Naive B cell (primary cell): ENCODE measurements around the gene TRIM26. TPM values are rescaled to one million over a fixed set of nuclear protein-coding genes. Genes with fewer than 3 reads are reported as not detected.
"Not testable (repeated sequence)": the region's sequence is repeated elsewhere in the genome, so short reads cannot be mapped to it uniquely, and the experiment has no call there.

Experiments used
- ATAC-seq, 2 donors: fragments of 150-1000 bp; cut with Tn5 transposase; 2 replicates each; pipeline ENCODE4 v1.10.0; 2021; ENCODE audit warnings: low read depth in 2 of 2, mild to moderate bottlenecking in 2 of 2, moderate library complexity in 2 of 2
- DNase-seq: peaks from one replicate; pipeline ENCODE4 v3.0.0; 2022
- H3K27ac Mint-ChIP-seq, 6 donors: one replicate each; pipeline ENCODE4 v1.8.0; 2020 to 2022; ENCODE audit warnings: mild to moderate bottlenecking in 6 of 6, mixed read lengths in 6 of 6, moderate library complexity in 5 of 6, inconsistent platforms in 2 of 6
- H3K27me3 Mint-ChIP-seq, 3 donors: one replicate each; pipeline ENCODE4 v1.8.0; 2021 to 2022; ENCODE audit warnings: mixed read lengths in 3 of 3, mild to moderate bottlenecking in 1 of 3
- H3K36me3 Mint-ChIP-seq, 2 donors: one replicate each; pipeline ENCODE4 v1.8.0; 2020 to 2022; ENCODE audit warnings: mixed read lengths in 2 of 2, inconsistent platforms in 1 of 2, mild to moderate bottlenecking in 1 of 2
- H3K4me1 Mint-ChIP-seq, 3 donors: one replicate each; pipeline ENCODE4 v1.8.0; 2020 to 2022; ENCODE audit warnings: mixed read lengths in 3 of 3, inconsistent platforms in 1 of 3, mild to moderate bottlenecking in 1 of 3, moderate library complexity in 1 of 3
- H3K4me3 Mint-ChIP-seq, 8 donors: one replicate each; pipeline ENCODE4 v1.8.0; 2020 to 2022; ENCODE audit warnings: mild to moderate bottlenecking in 8 of 8, mixed read lengths in 8 of 8, moderate library complexity in 8 of 8, inconsistent platforms in 2 of 8
- H3K9me3 Mint-ChIP-seq, 7 donors: one replicate each; pipeline ENCODE4 v1.8.0; 2020 to 2022; ENCODE audit warnings: mixed read lengths in 7 of 7, mild to moderate bottlenecking in 5 of 7, inconsistent platforms in 2 of 7, moderate library complexity in 1 of 7
- polyA plus RNA-seq, 6 donors: library from polyadenylated mRNA; unstranded; fragments of 300-500 nt; fragmentation: Illumina TruSeq; gene quantifications; one replicate each; pipeline ENCODE4 v1.2.3, GENCODE V29; 2021; ENCODE audit warnings: low read depth in 6 of 6

Gene TRIM26
- polyA plus RNA-seq, 6 donors from 2014 or later, result 20.4 to 70.0 (median 48.2) TPM

- Mint-ChIP-seq H3K27ac (peak overlapping the region in 1 of 6 donors; percentile 54), H3K4me3 (peak overlapping the region in 1 of 8 donors; percentile 5), H3K27me3 (peaks cover 14 to 23% (median 20%) of the 10 kb centered on the region in 3 donors)
Observed at GRCh38 chr6:30221956-30222355, 8.8 kb upstream of the TRIM26 start.

GRCh38 chr6:30221395-30221794 lies 8.2 kb upstream of the TRIM26 start:
- H3K4me1 Mint-ChIP-seq, ATAC-seq, H3K27ac Mint-ChIP-seq, DNase-seq, H3K4me3 Mint-ChIP-seq: not testable (repeated sequence)
- H3K9me3 Mint-ChIP-seq, result peaks cover 5 to 26% (median 17%) of the 10 kb centered on the region in 7 donors
- peaks cover 0 to 17% of the 10 kb centered on the region in 2 donors for H3K36me3 Mint-ChIP-seq
- H3K27me3 Mint-ChIP-seq, result peaks cover 14 to 20% (median 16%) of the 10 kb centered on the region in 3 donors

More at GRCh38 chr6:30221956-30222355, 8.8 kb upstream of the TRIM26 start:
- not testable (repeated sequence) for ATAC-seq, DNase-seq, H3K4me1 Mint-ChIP-seq
- H3K36me3 Mint-ChIP-seq, result peaks cover 0 to 17% of the 10 kb centered on the region in 2 donors
- peaks cover 5 to 26% (median 17%) of the 10 kb centered on the region in 7 donors for H3K9me3 Mint-ChIP-seq

GRCh38 chr6:30219244-30219643 lies 6.0 kb upstream of the TRIM26 start:
- Mint-ChIP-seq H3K27ac (peak overlapping the region in 1 of 6 donors; percentile 10), H3K4me3 (peak overlapping the region in 3 of 8 donors; percentile 18 to 41 (median 18)), H3K4me1 (peaks cover 23 to 25% (median 24%) of the 10 kb centered on the region in 3 donors), H3K9me3 (peaks cover 5 to 20% (median 16%) of the 10 kb centered on the region in 7 donors), H3K27me3 (peaks cover 0 to 6% (median 0%) of the 10 kb centered on the region in 3 donors), H3K36me3 (peaks cover 0 to 17% of the 10 kb centered on the region in 2 donors)
- peak; percentile 61 to 63 for ATAC-seq
- DNase-seq, result peak; percentile 34

- peak overlapping the region in 4 of 6 donors; percentile 29 to 99 (median 37) for H3K27ac Mint-ChIP-seq
- DNase-seq (no peak), ATAC-seq (no peak)
- H3K27me3 Mint-ChIP-seq, result no peaks in the 10 kb centered on the region
- peaks cover 37 to 48% (median 41%) of the 10 kb centered on the region in 3 donors for H3K4me1 Mint-ChIP-seq
- peak overlapping the region in 7 of 8 donors; percentile 35 to 91 (median 69) for H3K4me3 Mint-ChIP-seq
- no peaks in the 10 kb centered on the region for H3K36me3 Mint-ChIP-seq
- H3K9me3 Mint-ChIP-seq, result no peaks in the 10 kb centered on the region
Observed at GRCh38 chr6:30216096-30216495, 2.9 kb upstream of the TRIM26 start.

GRCh38 chr6:30214657-30214982 lies 1.4 kb upstream of the TRIM26 start:
- DNase-seq (no peak), ATAC-seq (no peak)
- Mint-ChIP-seq H3K4me3 (peak overlapping the region; percentile 85 to 100 (median 96)), H3K9me3 (no peaks in the 10 kb centered on the region), H3K27me3 (no peaks in the 10 kb centered on the region), H3K27ac (peak overlapping the region; percentile 99 to 100 (median 100)), H3K36me3 (no peaks in the 10 kb centered on the region), H3K4me1 (peaks cover 48 to 62% (median 55%) of the 10 kb centered on the region in 3 donors)

- H3K27ac Mint-ChIP-seq, result peak overlapping the region; percentile 99 to 100 (median 100)
- H3K4me1 Mint-ChIP-seq, result peaks cover 44 to 58% (median 53%) of the 10 kb centered on the region in 3 donors
- no peaks in the 10 kb centered on the region for H3K27me3 Mint-ChIP-seq
- H3K36me3 Mint-ChIP-seq, result no peaks in the 10 kb centered on the region
- no peaks in the 10 kb centered on the region for H3K9me3 Mint-ChIP-seq
- ATAC-seq (peak; percentile 55 to 61), DNase-seq (peak; percentile 77)
- H3K4me3 Mint-ChIP-seq, result peak overlapping the region; percentile 85 to 100 (median 96)
Observed at GRCh38 chr6:30213957-30214656, 901 bp upstream of the TRIM26 start.

- no peaks in the 10 kb centered on the region for H3K9me3 Mint-ChIP-seq
- no peaks in the 10 kb centered on the region for H3K27me3 Mint-ChIP-seq
- peak overlapping the region; percentile 99 to 100 (median 100) for H3K27ac Mint-ChIP-seq
- no peaks in the 10 kb centered on the region for H3K36me3 Mint-ChIP-seq
- peak overlapping the region; percentile 85 to 100 (median 96) for H3K4me3 Mint-ChIP-seq
- peaks cover 48 to 62% (median 57%) of the 10 kb centered on the region in 3 donors for H3K4me1 Mint-ChIP-seq
- no peak for ATAC-seq
- DNase-seq, result no peak
Observed at GRCh38 chr6:30213667-30213956, 406 bp upstream of the TRIM26 start.

GRCh38 chr6:30211899-30212298 lies 1.3 kb downstream of the TRIM26 start:
- Mint-ChIP-seq H3K36me3 (peaks cover 0 to 4% of the 10 kb centered on the region in 2 donors), H3K27me3 (no peaks in the 10 kb centered on the region), H3K4me1 (peaks cover 61 to 79% (median 74%) of the 10 kb centered on the region in 3 donors), H3K27ac (peak overlapping the region in 5 of 6 donors; percentile 75 to 100 (median 100)), H3K4me3 (peak overlapping the region; percentile 85 to 100 (median 96)), H3K9me3 (no peaks in the 10 kb centered on the region)
- DNase-seq, result no peak
- ATAC-seq, result no peak

GRCh38 chr6:30211306-30211705 lies 1.9 kb downstream of the TRIM26 start:
- Mint-ChIP-seq H3K27me3 (no peaks in the 10 kb centered on the region), H3K4me1 (peaks cover 67 to 85% (median 79%) of the 10 kb centered on the region in 3 donors), H3K36me3 (peaks cover 0 to 4% of the 10 kb centered on the region in 2 donors), H3K27ac (peak overlapping the region in 4 of 6 donors; percentile 42 to 99 (median 64)), H3K9me3 (no peaks in the 10 kb centered on the region), H3K4me3 (peak overlapping the region in 7 of 8 donors; percentile 72 to 100 (median 94))
- DNase-seq (no peak), ATAC-seq (no peak)

GRCh38 chr6:30207619-30208295 lies 5.4 kb downstream of the TRIM26 start:
- no peaks in the 10 kb centered on the region for H3K9me3 Mint-ChIP-seq
- peak overlapping the region in 7 of 8 donors; percentile 8 to 79 (median 48) for H3K4me3 Mint-ChIP-seq
- DNase-seq, result no peak
- H3K27me3 Mint-ChIP-seq, result no peaks in the 10 kb centered on the region
- no peak for ATAC-seq
- peaks cover 67 to 89% (median 88%) of the 10 kb centered on the region in 3 donors for H3K4me1 Mint-ChIP-seq
- peaks cover 0 to 4% of the 10 kb centered on the region in 2 donors for H3K36me3 Mint-ChIP-seq
- H3K27ac Mint-ChIP-seq, result peak overlapping the region in 2 of 6 donors; percentile 15 to 39

GRCh38 chr6:30206799-30207618 lies 6.2 kb downstream of the TRIM26 start:
- H3K27ac Mint-ChIP-seq, result peak overlapping the region in 4 of 6 donors; percentile 15 to 83 (median 50)
- H3K27me3 Mint-ChIP-seq, result no peaks in the 10 kb centered on the region
- peak in 1 of 2 donors; percentile 21 for ATAC-seq
- peak overlapping the region in 7 of 8 donors; percentile 8 to 70 (median 48) for H3K4me3 Mint-ChIP-seq
- peaks cover 67 to 90% (median 88%) of the 10 kb centered on the region in 3 donors for H3K4me1 Mint-ChIP-seq
- H3K36me3 Mint-ChIP-seq, result peaks cover 0 to 4% of the 10 kb centered on the region in 2 donors
- no peak for DNase-seq
- no peaks in the 10 kb centered on the region for H3K9me3 Mint-ChIP-seq

- Mint-ChIP-seq H3K4me1 (peaks cover 66 to 90% (median 89%) of the 10 kb centered on the region in 3 donors), H3K36me3 (peaks cover 0 to 4% of the 10 kb centered on the region in 2 donors), H3K27me3 (no peaks in the 10 kb centered on the region), H3K9me3 (no peaks in the 10 kb centered on the region), H3K27ac (peak overlapping the region in 2 of 6 donors; percentile 77 to 78), H3K4me3 (peak overlapping the region in 3 of 8 donors; percentile 24 to 72 (median 46))
- ATAC-seq (no peak), DNase-seq (no peak)
Observed at GRCh38 chr6:30206152-30206551, 7.1 kb downstream of the TRIM26 start.

- H3K4me1 Mint-ChIP-seq, result peaks cover 60 to 89% (median 85%) of the 10 kb centered on the region in 3 donors
- peak overlapping the region in 5 of 6 donors; percentile 26 to 83 (median 69) for H3K27ac Mint-ChIP-seq
- no peak for ATAC-seq
- peaks cover 0 to 4% of the 10 kb centered on the region in 2 donors for H3K36me3 Mint-ChIP-seq
- DNase-seq, result no peak
- no peaks in the 10 kb centered on the region for H3K9me3 Mint-ChIP-seq
- no peaks in the 10 kb centered on the region for H3K27me3 Mint-ChIP-seq
- no peak overlapping the region for H3K4me3 Mint-ChIP-seq
Observed at GRCh38 chr6:30204116-30204515, 9.1 kb downstream of the TRIM26 start.
